ENCODE data around the gene UNC50.

Gene UNC50

GRCh38 chr2:98617149-98617548, 8.8 kb downstream of the UNC50 start:
- H3K27me3 Mint-ChIP-seq (ENCODE audit: low read depth, poor library complexity) = no peaks in the 10 kb centered on the region
- no peak overlapping the region for H3K27ac Mint-ChIP-seq
- no peak for TF ChIP-seq CTCF (IDR thresholded peaks at IDR 0.05)
- no peak overlapping the region for H3K4me3 Mint-ChIP-seq
- H3K9me3 Mint-ChIP-seq = no peaks in the 10 kb centered on the region
- DNase-seq = no peak
- H3K36me3 Mint-ChIP-seq (ENCODE audit: low read depth) = peaks cover 43% of the 10 kb centered on the region
- no peaks in the 10 kb centered on the region for H3K4me1 Mint-ChIP-seq

- H3K27ac Mint-ChIP-seq = no peak overlapping the region
- H3K9me3 Mint-ChIP-seq = peaks cover 8% of the 10 kb centered on the region
- H3K4me3 Mint-ChIP-seq = no peak overlapping the region
- no peaks in the 10 kb centered on the region for H3K36me3 Mint-ChIP-seq (ENCODE audit: low read depth)
- no peak for TF ChIP-seq CTCF (IDR thresholded peaks at IDR 0.05)
- DNase-seq = no peak
- H3K4me1 Mint-ChIP-seq = peaks cover 12% of the 10 kb centered on the region
- peaks cover 3% of the 10 kb centered on the region for H3K27me3 Mint-ChIP-seq (ENCODE audit: low read depth, poor library complexity)
Measured at GRCh38 chr2:98623657-98624056, 15.3 kb downstream of the UNC50 start.

- H3K9me3 Mint-ChIP-seq = peaks cover 9% of the 10 kb centered on the region
- no peak overlapping the region for H3K27ac Mint-ChIP-seq
- no peak overlapping the region for H3K4me3 Mint-ChIP-seq
- H3K4me1 Mint-ChIP-seq = peaks cover 13% of the 10 kb centered on the region
- peaks cover 4% of the 10 kb centered on the region for H3K36me3 Mint-ChIP-seq (ENCODE audit: low read depth)
- no peak for DNase-seq
- H3K27me3 Mint-ChIP-seq (ENCODE audit: low read depth, poor library complexity) = peaks cover 5% of the 10 kb centered on the region
- no peak for TF ChIP-seq CTCF (IDR thresholded peaks at IDR 0.05)
Measured at GRCh38 chr2:98632351-98632750, 24.0 kb downstream of the UNC50 start.

- H3K9me3 Mint-ChIP-seq = no peaks in the 10 kb centered on the region
- peak overlapping the region; percentile 95 for H3K27ac Mint-ChIP-seq
- peaks cover 13% of the 10 kb centered on the region for H3K4me1 Mint-ChIP-seq
- H3K36me3 Mint-ChIP-seq (ENCODE audit: low read depth) = peaks cover 4% of the 10 kb centered on the region
- TF ChIP-seq CTCF (IDR thresholded peaks at IDR 0.05) = peak; percentile 39
- peaks cover 8% of the 10 kb centered on the region for H3K27me3 Mint-ChIP-seq (ENCODE audit: low read depth, poor library complexity)
- peak overlapping the region; percentile 33 for H3K4me3 Mint-ChIP-seq
- DNase-seq = peak; percentile 41
Measured at GRCh38 chr2:98634406-98635092, 26.2 kb downstream of the UNC50 start.

DNA sequence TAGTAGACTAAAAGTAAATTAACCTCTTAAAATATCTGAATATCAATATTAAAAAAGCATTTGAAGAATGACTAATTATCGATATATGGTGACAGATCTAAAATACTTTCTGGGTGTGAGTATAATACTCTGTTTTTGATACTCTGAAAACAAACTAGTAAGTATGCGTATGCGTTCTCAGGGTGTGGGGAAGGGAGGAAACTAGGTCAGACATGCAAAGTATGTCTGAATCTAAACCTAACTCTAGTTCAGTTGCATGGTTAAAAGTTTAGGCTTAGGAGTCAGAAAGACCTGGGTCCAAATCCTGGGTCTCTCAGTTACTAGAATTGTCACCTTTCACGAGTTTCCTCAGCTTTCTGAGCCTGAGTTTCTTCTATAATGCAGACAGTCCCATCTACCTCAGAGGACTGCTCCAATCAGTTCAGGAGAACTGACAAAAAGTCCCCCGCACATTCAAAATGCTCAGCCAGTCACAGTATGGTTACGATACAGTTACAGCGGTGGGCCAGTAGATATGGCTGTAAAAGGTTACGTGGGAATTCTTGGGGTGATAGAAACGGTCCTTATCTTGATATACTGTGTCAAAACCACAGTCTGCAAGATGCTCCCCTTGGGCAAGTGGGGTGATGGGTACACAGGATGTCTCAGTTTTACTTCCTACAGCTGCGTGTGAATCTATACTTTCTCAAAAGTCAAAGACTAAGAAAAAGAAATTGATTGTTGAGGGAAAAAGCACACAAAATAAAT, 29.2 kb downstream of the UNC50 start:
- Mint-ChIP-seq H3K9me3 (no peaks in the 10 kb centered on the region), H3K27ac (no peak overlapping the region), H3K36me3 (ENCODE audit: low read depth) (peaks cover 8% of the 10 kb centered on the region), H3K4me3 (no peak overlapping the region), H3K4me1 (peaks cover 13% of the 10 kb centered on the region), H3K27me3 (ENCODE audit: low read depth, poor library complexity) (peaks cover 5% of the 10 kb centered on the region)
- no peak for TF ChIP-seq CTCF (IDR thresholded peaks at IDR 0.05)
- no peak for DNase-seq
